GM23248 (cell line): ENCODE results near the gene SCAMP2. TPM values are rescaled to one million over a fixed set of nuclear protein-coding genes. Genes with fewer than 3 reads are reported as not detected.

Experiments
- DNase-seq: peaks from one replicate; pipeline ENCODE4 v3.0.0-alpha.2; 2015
- H2AFZ ChIP-seq: fragments of 200-600 bp; sonication (generic); 2 replicates; pipeline ENCODE4 v1.6.1; 2016; ENCODE audit warnings: antibody characterized with exemption
- H3F3A ChIP-seq: fragments of 200-600 bp; sonication (generic); 2 replicates; pipeline ENCODE4 v1.6.1; 2016; ENCODE audit warnings: mild to moderate bottlenecking, antibody characterized with exemption, mixed run types; ENCODE audit not compliant: insufficient read depth
- H3K27ac ChIP-seq: fragments of 200-600 bp; sonication (generic); 2 replicates; pipeline ENCODE4 v1.5.1; 2016; ENCODE audit warnings: mild to moderate bottlenecking
- H3K27me3 ChIP-seq: fragments of 200-600 bp; sonication (generic); replicated peaks from 2 replicates; pipeline ENCODE4 v1.6.1; 2016; ENCODE audit warnings: mild to moderate bottlenecking; ENCODE audit not compliant: insufficient read depth
- H3K36me3 ChIP-seq: fragments of 200-600 bp; sonication (generic); 2 replicates; pipeline ENCODE4 v1.6.1; 2016; ENCODE audit warnings: low read depth, mild to moderate bottlenecking
- H3K4me1 ChIP-seq: fragments of 200-600 bp; sonication (generic); 2 replicates; pipeline ENCODE4 v1.6.1; 2016; ENCODE audit warnings: mild to moderate bottlenecking; ENCODE audit not compliant: insufficient read depth
- H3K4me2 ChIP-seq: fragments of 200-600 bp; sonication (generic); one replicate; pipeline ENCODE4 v1.6.1; 2016; ENCODE audit warnings: mild to moderate bottlenecking; ENCODE audit not compliant: unreplicated experiment
- H3K4me3 ChIP-seq: fragments of 200-600 bp; sonication (generic); 2 replicates; pipeline ENCODE4 v1.5.1; 2016; ENCODE audit warnings: mild to moderate bottlenecking
- H3K79me2 ChIP-seq: fragments of 200-600 bp; sonication (generic); 2 replicates; pipeline ENCODE4 v1.6.1; 2016; ENCODE audit warnings: mild to moderate bottlenecking; ENCODE audit not compliant: insufficient read depth
- H3K9ac ChIP-seq: fragments of 200-600 bp; sonication (generic); 2 replicates; pipeline ENCODE4 v1.6.1; 2016; ENCODE audit warnings: mild to moderate bottlenecking
- H3K9me2 ChIP-seq: fragments of 200-600 bp; sonication (generic); 2 replicates; pipeline ENCODE4 v1.6.1; 2016; ENCODE audit warnings: mixed run types, mild to moderate bottlenecking, moderate library complexity; ENCODE audit not compliant: insufficient read depth
- H3K9me3 ChIP-seq: fragments of 200-600 bp; sonication (generic); one replicate; pipeline ENCODE4 v1.6.1; 2017; ENCODE audit warnings: low read depth
- H4K20me1 ChIP-seq: fragments of 200-600 bp; sonication (generic); 2 replicates; pipeline ENCODE4 v1.6.0; 2016; ENCODE audit not compliant: insufficient read depth
- EZH2 ChIP-seq: fragments of 200-600 bp; sonication (generic); IDR thresholded peaks from 2 replicates; pipeline ENCODE4 v1.6.1; 2018; ENCODE audit warnings: antibody characterized with exemption, mild to moderate bottlenecking; ENCODE audit not compliant: insufficient read depth, poor library complexity, severe bottlenecking
- EZH2phosphoT487 ChIP-seq: fragments of 200-600 bp; sonication (generic); IDR thresholded peaks from 2 replicates; pipeline ENCODE4 v1.6.1; 2018; ENCODE audit warnings: antibody characterized with exemption, moderate library complexity, mild to moderate bottlenecking, low read depth; ENCODE audit not compliant: insufficient read depth
- WGBS, 2 experiments: methylation state at CpG; one replicate each; pipeline ENCODE4 v1.1.6; 2015 to 2017; ENCODE audit warnings: low lambda C conversion rate in 2 of 2, low coverage in 1 of 2; ENCODE audit errors: missing lambda C conversion rate in 2 of 2; 5-methylcytosine and 5-hydroxymethylcytosine counted together
- in situ Hi-C: fragments of 300-500 bp; cut with MboI; formaldehyde crosslinking; loops from 2 replicates; pipeline ENCODE4 v1.15.0; 2020
- polyA plus RNA-seq: library from polyadenylated mRNA; unstranded; fragments of >200 nt; fragmentation: Nextera tagmentation; extraction: Ambion mirVana; gene quantifications from 2 replicates; pipeline ENCODE4 v1.2.1, GENCODE V29; 2016
- total RNA-seq: library from RNA; depleted of rRNA; stranded (reverse); fragments of >200 nt; shearing (Covaris generic); gene quantifications from 2 replicates; pipeline ENCODE4 v1.2.3, GENCODE V29; 2014

The SCAMP2 gene
- total and polyA plus RNA-seq, 2 experiments from 2014 or later: 28.7 to 83.0 TPM

GRCh38 chr15:74809242-74809641 lies 63.9 kb downstream of the SCAMP2 start:
- no peak overlapping the region for H3K9ac ChIP-seq
- no peaks in the 10 kb centered on the region for H3K4me1 ChIP-seq
- DNase-seq: no peak
- no peaks in the 10 kb centered on the region for H3K27me3 ChIP-seq
- TF ChIP-seq EZH2phosphoT487 (no peak), EZH2 (no peak)
- H3K27ac ChIP-seq: no peak overlapping the region
- no peaks in the 10 kb centered on the region for H3F3A ChIP-seq
- H4K20me1 ChIP-seq: no peaks in the 10 kb centered on the region
- 0 out of 2 replicates have a peak, but pooled peaks cover under 1% of the 10 kb centered on the region for H3K36me3 ChIP-seq
- H3K79me2 ChIP-seq: no peaks in the 10 kb centered on the region
- H3K9me3 ChIP-seq: no peaks in the 10 kb centered on the region
- H2AFZ ChIP-seq: no peak overlapping the region
- no peak overlapping the region for H3K4me3 ChIP-seq
- WGBS, 2 experiments: 85 to 98% methylated on average over 3 to 5 of the region's 5 CpGs
- in situ Hi-C loops: no loop called here
- no peaks in the 10 kb centered on the region for H3K9me2 ChIP-seq
- no peak overlapping the region for H3K4me2 ChIP-seq

- Histone ChIP-seq H3K9ac (no peak overlapping the region), H3K4me3 (no peak overlapping the region), H3K4me2 (no peak overlapping the region), H3K4me1 (no peaks in the 10 kb centered on the region), H3K36me3 (0 out of 2 replicates have a peak, but pooled peaks cover 5% of the 10 kb centered on the region), H3K9me3 (no peaks in the 10 kb centered on the region), H3K9me2 (no peaks in the 10 kb centered on the region), H3K79me2 (no peaks in the 10 kb centered on the region), H2AFZ (no peak overlapping the region), H3F3A (no peaks in the 10 kb centered on the region), H4K20me1 (no peaks in the 10 kb centered on the region), H3K27ac (no peak overlapping the region), H3K27me3 (no peaks in the 10 kb centered on the region)
- TF ChIP-seq EZH2 (no peak), EZH2phosphoT487 (no peak)
- DNase-seq: no peak
- in situ Hi-C loops: no loop called here
- WGBS, 2 experiments: 57 to 59% methylated on average over 4 of the region's 4 CpGs
Measured at GRCh38 chr15:74808840-74809229, 64.3 kb downstream of the SCAMP2 start.

GRCh38 chr15:74808078-74808839 lies 64.9 kb downstream of the SCAMP2 start:
- Histone ChIP-seq H3K36me3 (0 out of 2 replicates have a peak, but pooled peaks cover 5% of the 10 kb centered on the region), H3K27me3 (no peaks in the 10 kb centered on the region), H3K9ac (no peak overlapping the region), H2AFZ (no peak overlapping the region), H3F3A (no peaks in the 10 kb centered on the region), H4K20me1 (no peaks in the 10 kb centered on the region), H3K9me3 (no peaks in the 10 kb centered on the region), H3K4me2 (no peak overlapping the region), H3K9me2 (no peaks in the 10 kb centered on the region), H3K4me1 (no peaks in the 10 kb centered on the region), H3K4me3 (no peak overlapping the region), H3K79me2 (no peaks in the 10 kb centered on the region), H3K27ac (no peak overlapping the region)
- in situ Hi-C loops: no loop called here
- 74% methylated on average over 18 of the region's 18 CpGs for WGBS, 2 experiments
- TF ChIP-seq EZH2phosphoT487: no peak
- no peak for TF ChIP-seq EZH2
- DNase-seq: no peak

- no peaks in the 10 kb centered on the region for H3K27me3 ChIP-seq
- no peaks in the 10 kb centered on the region for H3K4me1 ChIP-seq
- H3K27ac ChIP-seq: no peak overlapping the region
- no peaks in the 10 kb centered on the region for H3K79me2 ChIP-seq
- H2AFZ ChIP-seq: no peak overlapping the region
- no peaks in the 10 kb centered on the region for H3F3A ChIP-seq
- H4K20me1 ChIP-seq: no peaks in the 10 kb centered on the region
- 0 out of 2 replicates have a peak, but pooled peaks cover 5% of the 10 kb centered on the region for H3K36me3 ChIP-seq
- in situ Hi-C loops: no loop called here
- TF ChIP-seq EZH2 (no peak), EZH2phosphoT487 (no peak)
- no peak overlapping the region for H3K9ac ChIP-seq
- H3K9me3 ChIP-seq: no peaks in the 10 kb centered on the region
- no peak overlapping the region for H3K4me2 ChIP-seq
- H3K9me2 ChIP-seq: no peaks in the 10 kb centered on the region
- WGBS, 2 experiments: 54 to 58% methylated on average over 5 of the region's 5 CpGs
- DNase-seq: no peak
- no peak overlapping the region for H3K4me3 ChIP-seq
Measured at GRCh38 chr15:74807282-74807681, 65.9 kb downstream of the SCAMP2 start.
